ENCODE data around the gene AGMO. TPM values are rescaled to one million over a fixed set of nuclear protein-coding genes. Genes with fewer than 3 reads are reported as not detected.

AGMO gene
- total RNA-seq, 2 donors from 2014 or later: 0.27 to 13.5 TPM

DNA sequence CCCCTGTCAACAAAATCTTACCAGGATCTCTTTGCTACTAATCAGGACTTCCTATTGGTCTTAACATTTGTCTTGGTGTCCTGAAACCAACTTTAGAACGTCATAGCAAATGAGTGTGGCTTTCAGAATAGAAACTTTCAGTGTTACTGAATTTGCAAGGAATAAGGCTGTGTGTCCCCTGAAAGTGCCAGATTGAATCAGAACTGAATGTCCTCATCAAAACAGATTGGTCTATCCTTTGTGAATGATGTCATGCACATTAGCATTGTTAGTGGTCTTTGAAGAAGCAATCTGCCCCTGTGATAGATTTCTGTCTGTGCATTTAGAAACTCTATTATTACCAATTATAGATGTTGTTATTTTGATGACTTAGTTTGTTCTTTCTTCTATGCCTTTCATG, 119.9 kb downstream of the AGMO start:
- no peaks in the 10 kb centered on the region for H3K4me1 ChIP-seq (replicated peaks)
- intact Hi-C loops (cut with DNase I): no loop called here
- DNase-seq (ENCODE audit: low spot score): no peak
- H3K36me3 ChIP-seq: no peaks in the 10 kb centered on the region
- no peak overlapping the region for H3K4me3 ChIP-seq
- 88% methylated on average over 1 of the region's 1 CpG for WGBS
- TF ChIP-seq POLR2A (IDR thresholded peaks at IDR 0.05): no peak
- TF ChIP-seq, protein P1, sequence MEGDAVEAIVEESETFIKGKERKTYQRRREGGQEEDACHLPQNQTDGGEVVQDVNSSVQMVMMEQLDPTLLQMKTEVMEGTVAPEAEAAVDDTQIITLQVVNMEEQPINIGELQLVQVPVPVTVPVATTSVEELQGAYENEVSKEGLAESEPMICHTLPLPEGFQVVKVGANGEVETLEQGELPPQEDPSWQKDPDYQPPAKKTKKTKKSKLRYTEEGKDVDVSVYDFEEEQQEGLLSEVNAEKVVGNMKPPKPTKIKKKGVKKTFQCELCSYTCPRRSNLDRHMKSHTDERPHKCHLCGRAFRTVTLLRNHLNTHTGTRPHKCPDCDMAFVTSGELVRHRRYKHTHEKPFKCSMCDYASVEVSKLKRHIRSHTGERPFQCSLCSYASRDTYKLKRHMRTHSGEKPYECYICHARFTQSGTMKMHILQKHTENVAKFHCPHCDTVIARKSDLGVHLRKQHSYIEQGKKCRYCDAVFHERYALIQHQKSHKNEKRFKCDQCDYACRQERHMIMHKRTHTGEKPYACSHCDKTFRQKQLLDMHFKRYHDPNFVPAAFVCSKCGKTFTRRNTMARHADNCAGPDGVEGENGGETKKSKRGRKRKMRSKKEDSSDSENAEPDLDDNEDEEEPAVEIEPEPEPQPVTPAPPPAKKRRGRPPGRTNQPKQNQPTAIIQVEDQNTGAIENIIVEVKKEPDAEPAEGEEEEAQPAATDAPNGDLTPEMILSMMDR (IDR thresholded peaks at IDR 0.05): no peak
- TF ChIP-seq POLR2AphosphoS5 (IDR thresholded peaks at IDR 0.05): no peak
- H3K27me3 ChIP-seq (replicated peaks; ENCODE audit: insufficient read depth): no peaks in the 10 kb centered on the region
- H3K9me3 ChIP-seq: no peaks in the 10 kb centered on the region
- H3K27ac ChIP-seq: no peak overlapping the region

DNA sequence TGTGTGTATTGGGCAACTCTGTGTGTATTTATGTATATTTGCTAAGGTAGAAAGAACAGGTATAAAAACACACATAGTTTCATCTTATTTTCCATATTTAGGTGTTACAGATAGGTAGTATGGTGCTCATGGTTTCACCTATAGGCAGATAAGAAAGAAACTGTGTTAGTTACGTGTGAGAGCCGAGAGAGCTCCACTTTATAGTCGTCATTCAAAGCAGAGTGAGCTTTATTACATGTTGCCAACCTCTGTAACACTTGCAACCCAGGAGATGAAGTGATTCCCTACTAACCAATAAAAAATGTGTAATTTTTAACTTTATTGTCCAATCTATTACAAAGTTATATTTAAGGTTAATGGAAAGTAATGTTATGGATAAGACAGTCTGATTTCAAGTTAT, 121.3 kb downstream of the AGMO start:
- Histone ChIP-seq H3K27ac (no peak overlapping the region), H3K4me1 (replicated peaks) (no peaks in the 10 kb centered on the region), H3K4me3 (no peak overlapping the region), H3K9me3 (no peaks in the 10 kb centered on the region), H3K27me3 (replicated peaks; ENCODE audit: insufficient read depth) (no peaks in the 10 kb centered on the region), H3K36me3 (no peaks in the 10 kb centered on the region)
- TF ChIP-seq POLR2A (IDR thresholded peaks at IDR 0.05) (no peak), POLR2AphosphoS5 (IDR thresholded peaks at IDR 0.05) (no peak)
- TF ChIP-seq, protein P1 (IDR thresholded peaks at IDR 0.05): no peak
- no peak for DNase-seq (ENCODE audit: low spot score)
- 79% methylated on average over 3 of the region's 3 CpGs for WGBS
- intact Hi-C loops (cut with DNase I): no loop called here

DNA sequence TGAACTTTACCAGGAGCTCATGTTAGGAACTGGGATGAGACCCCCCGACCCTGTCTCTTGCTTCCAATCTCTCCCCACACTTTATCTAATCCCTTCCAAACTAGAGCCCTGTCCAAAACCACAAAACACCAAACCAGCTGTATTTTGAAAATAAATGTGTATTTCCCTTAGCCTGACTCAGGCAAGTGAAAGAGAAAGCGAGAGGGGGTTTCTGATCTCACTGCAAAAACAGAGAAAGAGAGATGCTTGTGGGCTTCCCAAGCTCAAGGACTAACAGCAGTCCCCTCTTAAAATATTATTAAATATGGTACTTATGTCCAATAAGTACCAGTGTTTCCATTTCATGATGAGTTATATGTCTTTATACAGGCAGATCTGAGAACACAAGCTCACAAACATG, 122.0 kb downstream of the AGMO start:
- Histone ChIP-seq H3K27ac (no peak overlapping the region), H3K36me3 (no peaks in the 10 kb centered on the region), H3K27me3 (replicated peaks; ENCODE audit: insufficient read depth) (no peaks in the 10 kb centered on the region), H3K4me3 (no peak overlapping the region), H3K4me1 (replicated peaks) (no peaks in the 10 kb centered on the region), H3K9me3 (no peaks in the 10 kb centered on the region)
- no peak for DNase-seq (ENCODE audit: low spot score)
- TF ChIP-seq POLR2AphosphoS5 (IDR thresholded peaks at IDR 0.05): no peak
- TF ChIP-seq, protein P1 (IDR thresholded peaks at IDR 0.05): no peak
- no peak for TF ChIP-seq POLR2A (IDR thresholded peaks at IDR 0.05)
- intact Hi-C loops (cut with DNase I): no loop called here
- WGBS: 87% methylated on average over 2 of the region's 2 CpGs

DNA sequence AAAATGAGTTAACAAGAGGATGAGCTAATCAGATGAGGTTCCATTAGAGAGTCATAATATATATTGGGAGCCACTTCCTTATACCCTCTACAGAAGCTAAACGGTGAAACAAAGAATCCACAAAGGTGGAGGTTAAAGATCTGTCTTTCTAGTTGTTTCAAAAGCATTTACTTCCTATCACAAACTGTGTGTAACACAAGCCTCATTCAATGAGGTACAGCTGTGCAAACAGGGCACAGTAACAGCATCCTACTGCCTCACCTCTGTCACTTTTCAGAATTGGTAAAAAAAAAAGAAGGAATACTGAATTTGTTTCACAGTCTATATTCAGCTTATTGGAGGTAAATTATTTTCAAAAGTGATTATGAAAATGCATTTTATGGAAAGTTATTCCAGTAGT, 128.7 kb downstream of the AGMO start:
- H3K4me1 ChIP-seq (replicated peaks): no peaks in the 10 kb centered on the region
- no peak for DNase-seq (ENCODE audit: low spot score)
- no peak overlapping the region for H3K4me3 ChIP-seq
- intact Hi-C loops (cut with DNase I): no loop called here
- no peaks in the 10 kb centered on the region for H3K36me3 ChIP-seq
- H3K27me3 ChIP-seq (replicated peaks; ENCODE audit: insufficient read depth): no peaks in the 10 kb centered on the region
- H3K27ac ChIP-seq: no peak overlapping the region
- TF ChIP-seq POLR2AphosphoS5 (IDR thresholded peaks at IDR 0.05) (no peak), POLR2A (IDR thresholded peaks at IDR 0.05) (no peak)
- TF ChIP-seq, protein P1 (IDR thresholded peaks at IDR 0.05): no peak
- WGBS: 13% methylated on average over 1 of the region's 1 CpG
- no peaks in the 10 kb centered on the region for H3K9me3 ChIP-seq

DNA sequence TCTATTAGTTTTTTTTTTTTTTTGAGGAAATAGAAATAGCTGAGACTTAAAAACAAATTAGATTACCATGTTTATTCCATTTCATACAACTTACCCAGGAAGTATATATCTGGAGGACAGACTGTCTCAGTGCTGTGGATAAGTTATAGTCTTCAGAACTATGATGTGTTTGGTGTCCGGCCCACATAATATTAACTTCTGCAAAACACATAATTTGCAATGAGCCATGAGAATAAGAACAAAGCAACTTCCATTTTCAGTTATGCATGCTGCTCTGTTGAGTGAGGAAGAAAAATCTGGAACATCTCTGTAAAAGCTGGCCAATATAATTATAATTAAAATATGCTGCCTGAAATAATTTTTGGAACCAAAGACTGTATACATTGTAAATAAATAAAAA, 130.9 kb downstream of the AGMO start:
- intact Hi-C loops (cut with DNase I): no loop called here

More for the DNA sequence above, 130.9 kb downstream of the AGMO start:
- DNase-seq (ENCODE audit: low spot score): no peak
- no peak for TF ChIP-seq POLR2A (IDR thresholded peaks at IDR 0.05)
- TF ChIP-seq POLR2AphosphoS5 (IDR thresholded peaks at IDR 0.05): no peak
- TF ChIP-seq, protein P1 (IDR thresholded peaks at IDR 0.05): no peak
- WGBS: 71% methylated on average over 1 of the region's 1 CpG
- no peaks in the 10 kb centered on the region for H3K36me3 ChIP-seq
- H3K9me3 ChIP-seq: no peaks in the 10 kb centered on the region
- no peaks in the 10 kb centered on the region for H3K4me1 ChIP-seq (replicated peaks)
- no peak overlapping the region for H3K27ac ChIP-seq
- H3K4me3 ChIP-seq: no peak overlapping the region
- H3K27me3 ChIP-seq (replicated peaks; ENCODE audit: insufficient read depth): no peaks in the 10 kb centered on the region

All from prostate gland (tissue), 2 donors.